IMR-90 (cell line): ENCODE results near the gene PROCA1. TPM values are rescaled to one million over a fixed set of nuclear protein-coding genes. Genes with fewer than 3 reads are reported as not detected.

Experiments used
- CTCF ChIP-seq: conservative IDR thresholded peaks from 2 replicates; pipeline ENCODE4 v1.5.1; 2012; ENCODE audit warnings: mild to moderate bottlenecking, low read depth, low read length, improper control_type of control experiment
- polyA plus RNA-seq, 3 experiments: library from polyadenylated mRNA; depleted of rRNA; stranded (reverse); fragments of >200 nt; gene quantifications; 2 replicates each; pipeline ENCODE4 v1.2.3, GENCODE V29; 2012; ENCODE audit warnings: low replicate concordance in 1 of 3
- total RNA-seq: library from RNA; depleted of rRNA; stranded (reverse); fragments of >200 nt; gene quantifications from 2 replicates; pipeline ENCODE4 v1.2.3, GENCODE V29; 2012

PROCA1 gene
- total and polyA plus RNA-seq, 2 of the 4 experiments (the other 2 are of a cell fraction), result 0.36 to 1.7 TPM

- no peak for TF ChIP-seq CTCF
Observed at GRCh38 chr17:28740406-28741357, 29.0 kb upstream of the PROCA1 start (continued).
